Testis (tissue), 3 donors: Measurements from ENCODE around the gene VCP. TPM values are rescaled to one million over a fixed set of nuclear protein-coding genes. Genes with fewer than 3 reads are reported as not detected.

Source experiments
- DNase-seq: peaks from one replicate; pipeline ENCODE4 v3.0.0-alpha.2; 2019
- H3K27ac ChIP-seq, 2 donors: fragments of 200-600 bp; sonication (generic); one replicate each; pipeline ENCODE4 v1.5.1; 2019
- H3K27me3 ChIP-seq: fragments of 200-600 bp; sonication (generic); one replicate; pipeline ENCODE4 v1.5.1; 2019
- H3K36me3 ChIP-seq: fragments of 200-600 bp; sonication (generic); one replicate; pipeline ENCODE4 v1.5.1; 2017; ENCODE audit warnings: low read depth; ENCODE audit errors: missing control alignments
- H3K4me1 ChIP-seq: fragments of 200-600 bp; sonication (generic); one replicate; pipeline ENCODE4 v1.5.1; 2019
- H3K4me3 ChIP-seq, 2 donors: fragments of 200-600 bp; sonication (generic); one replicate each; pipeline ENCODE4 v1.5.1; 2017 to 2019
- H3K9me3 ChIP-seq: fragments of 200-600 bp; sonication (generic); one replicate; pipeline ENCODE4 v1.5.1; 2017
- CTCF ChIP-seq, 3 experiments: fragments of 450-650 bp in 2 of 3; fragments of 200-600 bp in 1 of 3; sonication (generic) in 1 of 3; IDR thresholded peaks; one replicate each; pipeline ENCODE4 v1.5.1; 2016 to 2019; ENCODE audit warnings: antibody characterized with exemption in 3 of 3, mild to moderate bottlenecking in 2 of 3, moderate library complexity in 1 of 3
- POLR2A ChIP-seq: fragments of 450-650 bp; IDR thresholded peaks from one replicate; pipeline ENCODE4 v1.6.1; 2017; ENCODE audit warnings: antibody characterized with exemption, mild to moderate bottlenecking, moderate library complexity
- WGBS, 2 donors: methylation state at CpG; one replicate each; pipeline ENCODE4 v1.1.5; 2018; 5-methylcytosine and 5-hydroxymethylcytosine counted together
- intact Hi-C: fragments of 100-400 bp; cut with DNase I; formaldehyde crosslinking; loops from one replicate; pipeline ENCODE4 v1.15.1; 2023; ENCODE audit warnings: low total_unique reads
- polyA plus RNA-seq: library from polyadenylated mRNA; stranded (reverse); fragments of 350-450 nt; fragmentation: Illumina TruSeq; extraction: RNeasy Lipid Tissue Mini Kit (QIAGEN cat#74804); gene quantifications from one replicate; pipeline ENCODE4 v1.2.3, GENCODE V29; 2014; ENCODE audit warnings: low read depth, low replicate concordance; ENCODE audit not compliant: insufficient read depth
- total RNA-seq, 2 donors: library from RNA; depleted of rRNA; stranded (reverse); fragments of >200 nt; gene quantifications; one replicate each; pipeline ENCODE4 v1.2.3, GENCODE V29; 2016

VCP gene
- total and polyA plus RNA-seq, 3 donors from 2014 or later, result 171 to 229 (median 186) TPM

GRCh38 chr9:35073279-35073612, 821 bp upstream of the VCP start:
- H3K4me3 ChIP-seq, result peak overlapping the region in 1 of 2 donors; percentile 98

GRCh38 chr9:35071814-35072460, 488 bp downstream of the VCP start:
- no peak for TF ChIP-seq POLR2A
- peak; percentile 6 to 14 (median 10) for TF ChIP-seq CTCF (IDR thresholded peaks at IDR 0.05)
- Histone ChIP-seq H3K4me1 (peaks cover 29% of the 10 kb centered on the region), H3K36me3 (no peaks in the 10 kb centered on the region), H3K4me3 (peak overlapping the region; percentile 98 to 99), H3K9me3 (no peaks in the 10 kb centered on the region), H3K27me3 (no peaks in the 10 kb centered on the region), H3K27ac (peak overlapping the region; percentile 99)
- peak; percentile 89 for DNase-seq
- intact Hi-C loops, result no loop called here
- 0% methylated on average over 53 of the region's 79 CpGs; no CpG with 5 or more reads in 1 of the 2 donors for WGBS, 2 donors

More at GRCh38 chr9:35073279-35073612, 821 bp upstream of the VCP start:
- no peaks in the 10 kb centered on the region for H3K27me3 ChIP-seq
- 66 to 96% methylated on average over 2 of the region's 2 CpGs for WGBS, 2 donors
- H3K9me3 ChIP-seq, result no peaks in the 10 kb centered on the region
- intact Hi-C loops, result no loop called here
- TF ChIP-seq CTCF (IDR thresholded peaks at IDR 0.05) (no peak), POLR2A (no peak)
- H3K36me3 ChIP-seq, result no peaks in the 10 kb centered on the region
- peaks cover 29% of the 10 kb centered on the region for H3K4me1 ChIP-seq
- no peak for DNase-seq
- peak overlapping the region; percentile 63 to 99 for H3K27ac ChIP-seq

- Histone ChIP-seq H3K27me3 (no peaks in the 10 kb centered on the region), H3K27ac (peak overlapping the region; percentile 99), H3K9me3 (no peaks in the 10 kb centered on the region), H3K4me3 (peak overlapping the region; percentile 98 to 99), H3K36me3 (no peaks in the 10 kb centered on the region), H3K4me1 (peaks cover 29% of the 10 kb centered on the region)
- intact Hi-C loops, result no loop called here
- no peak for DNase-seq
- WGBS, 2 donors, result 1% methylated on average over 14 to 20 of the region's 20 CpGs
- TF ChIP-seq POLR2A (no peak), CTCF (IDR thresholded peaks at IDR 0.05) (no peak)
Observed at GRCh38 chr9:35070823-35071813, 1.3 kb downstream of the VCP start.

GRCh38 chr9:35069020-35069419, 3.4 kb downstream of the VCP start:
- WGBS, 2 donors, result 48 to 52% methylated on average over 4 of the region's 4 CpGs
- H3K27me3 ChIP-seq, result no peaks in the 10 kb centered on the region
- H3K4me1 ChIP-seq, result peaks cover 29% of the 10 kb centered on the region
- H3K4me3 ChIP-seq, result no peak overlapping the region
- no peaks in the 10 kb centered on the region for H3K9me3 ChIP-seq
- DNase-seq, result no peak
- H3K27ac ChIP-seq, result no peak overlapping the region
- H3K36me3 ChIP-seq, result no peaks in the 10 kb centered on the region
- TF ChIP-seq CTCF (IDR thresholded peaks at IDR 0.05) (no peak), POLR2A (no peak)
- intact Hi-C loops, result no loop called here
